Suprapubic skin (tissue), 4 donors: ENCODE data around the gene TAOK2.

Experiments used
- EP300 ChIP-seq: sonication (generic); formaldehyde crosslinking; IDR thresholded peaks from one replicate; pipeline ENCODE4 v1.6.1; 2017; ENCODE audit warnings: antibody characterized with exemption
- POLR2A ChIP-seq, 2 donors: fragments of 450-650 bp; IDR thresholded peaks; one replicate each; pipeline ENCODE4 v1.6.1; 2017; ENCODE audit warnings: antibody characterized with exemption in 2 of 2, mild to moderate bottlenecking in 2 of 2, moderate library complexity in 2 of 2
- POLR2AphosphoS5 ChIP-seq, 3 donors: sonication (generic); formaldehyde crosslinking; IDR thresholded peaks; one replicate each; pipeline ENCODE4 v1.6.1; 2017; ENCODE audit warnings: antibody characterized with exemption in 3 of 3
- TF ChIP-seq, protein P1 (sequence below), 2 donors: fragments of 200-600 bp in 1 of 2; fragments of 450-650 bp in 1 of 2; sonication (generic) in 1 of 2; IDR thresholded peaks; one replicate each; pipeline ENCODE4 v1.5.1; 2016 to 2019; ENCODE audit warnings: antibody characterized with exemption in 2 of 2, mild to moderate bottlenecking in 1 of 2, moderate library complexity in 1 of 2

DNA sequence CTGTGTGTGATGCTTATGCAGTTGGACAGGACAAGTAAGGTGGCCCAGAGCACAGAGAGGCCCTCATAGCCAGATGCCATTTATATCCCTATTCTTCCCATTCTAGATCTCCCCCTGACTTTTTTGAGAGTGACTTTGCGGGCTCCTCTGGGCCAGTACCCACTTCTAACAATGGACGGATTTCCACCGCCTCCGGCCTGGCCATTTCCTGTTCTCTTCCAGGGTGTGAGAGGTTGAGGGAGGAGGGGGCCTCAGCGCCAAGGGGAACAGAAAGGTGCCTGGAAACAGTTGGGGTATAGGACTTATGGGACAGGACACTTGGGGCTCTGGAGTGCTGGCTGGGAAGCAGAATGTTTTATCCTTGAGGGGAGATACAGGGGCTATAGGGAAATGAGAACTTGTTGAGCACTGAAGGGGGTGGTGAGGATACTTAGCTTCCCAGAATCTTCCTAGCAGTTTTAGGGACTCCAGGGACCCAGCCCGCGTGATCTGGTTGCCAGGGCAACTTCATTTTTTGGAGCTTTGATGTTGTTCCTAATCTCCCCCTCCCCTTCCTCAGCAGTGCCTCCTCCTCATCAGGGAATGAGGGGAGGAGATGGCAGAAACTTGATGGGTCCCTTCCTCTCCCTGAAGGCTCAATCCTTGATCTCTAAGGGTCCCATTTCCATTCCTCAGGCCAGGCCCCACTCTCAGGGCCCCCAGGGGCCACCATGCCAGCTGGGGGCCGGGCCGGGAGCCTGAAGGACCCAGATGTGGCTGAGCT, 3.6 kb downstream of the TAOK2 start:
- TF ChIP-seq EP300 (no peak), POLR2AphosphoS5 (IDR thresholded peaks at IDR 0.05) (no peak), POLR2A (IDR thresholded peaks at IDR 0.05) (no peak)
- TF ChIP-seq, protein P1, sequence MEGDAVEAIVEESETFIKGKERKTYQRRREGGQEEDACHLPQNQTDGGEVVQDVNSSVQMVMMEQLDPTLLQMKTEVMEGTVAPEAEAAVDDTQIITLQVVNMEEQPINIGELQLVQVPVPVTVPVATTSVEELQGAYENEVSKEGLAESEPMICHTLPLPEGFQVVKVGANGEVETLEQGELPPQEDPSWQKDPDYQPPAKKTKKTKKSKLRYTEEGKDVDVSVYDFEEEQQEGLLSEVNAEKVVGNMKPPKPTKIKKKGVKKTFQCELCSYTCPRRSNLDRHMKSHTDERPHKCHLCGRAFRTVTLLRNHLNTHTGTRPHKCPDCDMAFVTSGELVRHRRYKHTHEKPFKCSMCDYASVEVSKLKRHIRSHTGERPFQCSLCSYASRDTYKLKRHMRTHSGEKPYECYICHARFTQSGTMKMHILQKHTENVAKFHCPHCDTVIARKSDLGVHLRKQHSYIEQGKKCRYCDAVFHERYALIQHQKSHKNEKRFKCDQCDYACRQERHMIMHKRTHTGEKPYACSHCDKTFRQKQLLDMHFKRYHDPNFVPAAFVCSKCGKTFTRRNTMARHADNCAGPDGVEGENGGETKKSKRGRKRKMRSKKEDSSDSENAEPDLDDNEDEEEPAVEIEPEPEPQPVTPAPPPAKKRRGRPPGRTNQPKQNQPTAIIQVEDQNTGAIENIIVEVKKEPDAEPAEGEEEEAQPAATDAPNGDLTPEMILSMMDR (IDR thresholded peaks at IDR 0.05), result no peak
